ENCODE results near the gene TXNDC2.

TXNDC2 gene

GRCh38 chr18:9861157-9861556, 24.6 kb upstream of the TXNDC2 start:
- no peak for DNase-seq

- DNase-seq, result no peak
These were observed 23.8 kb upstream of the TXNDC2 start for GRCh38 chr18:9861933-9862332.

DNA sequence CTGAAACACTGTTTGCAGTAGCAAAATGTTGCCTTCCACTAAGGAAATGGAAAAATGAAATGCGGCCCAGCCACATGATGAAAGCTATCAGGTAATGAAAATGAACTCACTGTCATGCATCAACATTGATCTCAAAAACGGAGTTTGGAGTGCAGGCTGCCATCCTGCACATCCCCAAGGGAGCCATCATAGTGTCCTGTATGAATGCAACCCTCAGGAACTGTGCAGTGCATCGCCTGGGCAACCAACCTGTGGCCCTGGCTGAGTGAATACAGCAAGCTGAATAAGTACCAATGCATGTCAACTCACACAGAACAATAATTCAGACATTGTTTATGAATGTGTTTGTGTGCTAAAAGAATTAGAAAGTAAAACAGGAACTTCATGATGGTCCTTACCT, 23.1 kb upstream of the TXNDC2 start:
- DNase-seq, result no peak

- DNase-seq, result no peak
These were observed 22.5 kb upstream of the TXNDC2 start for GRCh38 chr18:9863282-9863681.

DNA sequence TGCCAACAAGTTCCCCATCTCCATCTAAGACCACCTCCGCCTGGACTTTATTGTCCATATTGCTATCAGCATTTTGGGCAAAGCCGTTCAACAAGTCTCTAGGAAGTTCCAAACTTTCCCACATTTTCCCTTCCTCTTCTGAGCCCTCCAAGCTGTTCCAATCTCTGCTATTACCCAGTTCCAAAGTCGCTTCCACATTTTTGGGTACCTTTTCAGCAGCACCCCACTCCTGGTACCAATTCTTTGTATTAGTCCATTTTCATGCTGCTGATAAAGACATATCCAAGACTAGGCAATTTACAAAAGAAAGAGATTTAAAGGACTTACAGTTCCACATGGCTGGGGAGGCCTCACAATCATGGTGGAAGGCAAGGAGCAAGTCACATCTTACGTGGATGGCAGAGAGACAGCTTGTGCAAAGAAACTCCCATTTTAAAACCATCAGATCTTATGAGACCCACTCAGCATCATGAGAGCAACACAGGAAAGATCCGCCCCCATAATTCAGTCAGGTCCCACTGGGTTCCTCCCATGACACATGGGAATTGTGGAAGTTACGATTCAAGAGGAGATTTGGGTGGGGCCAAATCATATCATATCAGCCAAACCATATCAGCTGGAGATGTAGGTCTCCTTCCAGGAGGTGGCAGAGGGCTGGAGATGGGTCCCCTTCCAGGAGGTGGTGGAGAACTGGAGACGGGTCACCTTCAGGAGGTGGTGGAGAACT, 19.8 kb upstream of the TXNDC2 start:
- no peak for DNase-seq

- DNase-seq, result no peak
These were observed 19.1 kb upstream of the TXNDC2 start for GRCh38 chr18:9866627-9867026.

DNA sequence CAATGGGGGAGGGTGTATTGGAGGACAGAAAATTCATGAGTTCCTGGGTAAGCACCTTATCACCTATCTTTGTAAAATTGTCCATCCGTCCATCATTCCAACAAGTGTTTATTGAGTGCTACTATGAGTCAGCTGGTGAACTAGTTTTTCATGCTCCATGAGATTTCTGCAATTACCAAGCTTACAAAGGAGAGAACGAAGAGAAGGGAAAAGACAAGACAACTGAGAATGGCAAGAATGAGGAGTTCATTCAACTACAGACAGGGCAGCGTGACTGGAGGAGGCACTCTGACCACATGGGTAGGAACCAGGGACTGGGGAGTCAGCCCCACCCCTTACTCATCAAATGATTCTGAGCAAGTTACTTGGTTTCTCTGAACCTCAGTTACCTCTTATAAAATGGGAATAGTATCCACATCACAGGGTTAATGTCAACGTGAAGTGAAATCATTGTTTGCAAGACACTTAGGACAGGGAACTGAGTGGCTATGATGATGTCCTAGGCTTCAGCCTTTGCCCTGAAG, 18.6 kb upstream of the TXNDC2 start:
- DNase-seq, result no peak

DNA sequence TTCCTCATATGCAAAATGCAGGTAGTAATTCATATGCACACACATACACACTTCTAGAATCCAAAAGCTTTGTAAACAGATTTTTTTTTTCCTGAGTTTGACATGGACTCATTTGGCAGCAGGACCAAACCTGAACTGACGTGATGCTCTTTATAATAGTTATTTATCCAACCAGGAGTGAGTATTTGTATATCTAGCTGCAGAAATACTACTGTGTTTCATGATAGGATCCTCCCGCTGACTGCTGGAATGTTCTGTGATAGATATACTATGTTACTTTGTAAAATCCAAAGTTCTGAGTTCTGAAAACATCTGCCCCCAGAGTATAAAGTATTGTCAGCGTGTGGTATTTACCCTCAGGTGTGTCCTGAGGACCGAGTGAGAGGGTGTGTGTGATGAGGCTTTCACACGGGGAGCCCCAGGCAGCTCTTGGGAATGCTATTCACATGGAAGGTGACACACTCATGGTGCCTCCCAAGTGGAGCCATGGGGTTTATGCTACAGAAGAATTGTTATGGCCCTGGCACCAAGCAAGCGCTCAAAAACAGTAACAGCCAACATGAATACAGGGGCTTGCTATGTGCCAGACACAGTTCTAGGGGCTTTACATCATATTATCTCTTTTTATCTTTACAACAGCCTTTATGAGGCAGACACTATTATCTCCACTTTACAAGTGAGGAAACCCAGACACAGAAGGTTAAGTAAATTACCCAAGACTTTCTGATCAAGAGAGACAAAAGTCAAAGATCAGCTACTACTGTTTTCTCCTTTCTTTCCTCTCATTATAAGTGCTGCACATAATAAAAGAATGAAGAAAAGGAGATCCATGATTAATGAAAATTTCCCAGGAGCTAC, 16.7 kb upstream of the TXNDC2 start:
- no peak for DNase-seq

DNA sequence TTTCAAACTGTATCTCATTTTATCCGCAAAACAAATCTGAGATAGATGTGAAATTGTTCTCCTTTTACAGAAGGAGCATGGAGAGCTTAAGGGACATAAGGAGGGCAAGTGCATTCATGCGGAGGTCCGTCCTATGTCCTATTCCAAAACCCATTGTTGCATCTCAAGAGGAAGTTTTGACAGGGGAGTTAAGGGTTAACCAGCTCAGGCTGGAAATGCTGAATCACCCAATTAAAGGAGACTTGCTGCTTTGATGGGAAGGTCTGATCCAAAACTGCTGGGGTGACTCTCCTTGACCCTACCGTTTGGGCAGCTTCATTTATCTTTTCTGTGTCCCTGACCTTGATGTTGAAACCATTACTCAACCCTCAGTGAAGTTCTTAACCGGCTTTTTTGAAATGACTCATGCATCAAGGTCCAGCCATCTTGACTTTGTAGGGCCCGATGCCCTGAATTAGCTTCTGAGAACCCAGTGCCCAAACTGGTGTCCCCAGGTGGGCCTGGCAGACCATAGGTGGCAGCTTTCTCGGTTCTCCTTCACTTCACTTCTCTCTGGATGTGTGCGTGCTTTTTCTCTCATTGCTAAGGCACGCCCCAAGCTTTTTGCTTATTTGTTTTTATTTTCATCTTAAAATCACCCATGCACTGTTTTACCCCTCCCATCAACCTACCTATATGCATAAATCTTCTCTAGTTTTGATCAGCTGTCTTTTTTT, 15.9 kb upstream of the TXNDC2 start:
- no peak for DNase-seq

GRCh38 chr18:9870431-9871008, 15.3 kb upstream of the TXNDC2 start:
- DNase-seq, result no peak

- DNase-seq, result no peak
These were observed 14.5 kb upstream of the TXNDC2 start for GRCh38 chr18:9871244-9871746.

- DNase-seq, result no peak
These were observed 12.9 kb upstream of the TXNDC2 start for GRCh38 chr18:9872823-9873222.

DNA sequence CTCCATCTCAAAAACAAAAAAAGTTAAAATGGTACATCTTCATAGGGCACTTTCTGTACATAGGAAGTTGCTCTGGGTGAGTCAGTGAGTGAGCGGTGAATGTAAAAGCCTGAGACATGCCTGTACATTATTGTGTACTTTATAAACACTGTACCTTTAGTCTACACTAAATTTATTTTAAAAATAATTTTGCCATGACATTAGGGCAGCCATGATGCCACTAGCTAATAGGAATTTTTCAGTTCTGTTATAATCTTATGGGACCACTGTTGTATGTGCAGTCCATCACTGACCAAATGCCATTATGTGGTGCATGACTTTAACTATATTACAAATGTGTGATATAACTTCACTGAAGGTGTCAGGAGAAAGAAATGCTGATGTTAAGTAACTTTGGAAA, 11.0 kb upstream of the TXNDC2 start:
- no peak for DNase-seq

- DNase-seq, result no peak
These were observed 9.4 kb upstream of the TXNDC2 start for GRCh38 chr18:9876212-9876866.

DNA sequence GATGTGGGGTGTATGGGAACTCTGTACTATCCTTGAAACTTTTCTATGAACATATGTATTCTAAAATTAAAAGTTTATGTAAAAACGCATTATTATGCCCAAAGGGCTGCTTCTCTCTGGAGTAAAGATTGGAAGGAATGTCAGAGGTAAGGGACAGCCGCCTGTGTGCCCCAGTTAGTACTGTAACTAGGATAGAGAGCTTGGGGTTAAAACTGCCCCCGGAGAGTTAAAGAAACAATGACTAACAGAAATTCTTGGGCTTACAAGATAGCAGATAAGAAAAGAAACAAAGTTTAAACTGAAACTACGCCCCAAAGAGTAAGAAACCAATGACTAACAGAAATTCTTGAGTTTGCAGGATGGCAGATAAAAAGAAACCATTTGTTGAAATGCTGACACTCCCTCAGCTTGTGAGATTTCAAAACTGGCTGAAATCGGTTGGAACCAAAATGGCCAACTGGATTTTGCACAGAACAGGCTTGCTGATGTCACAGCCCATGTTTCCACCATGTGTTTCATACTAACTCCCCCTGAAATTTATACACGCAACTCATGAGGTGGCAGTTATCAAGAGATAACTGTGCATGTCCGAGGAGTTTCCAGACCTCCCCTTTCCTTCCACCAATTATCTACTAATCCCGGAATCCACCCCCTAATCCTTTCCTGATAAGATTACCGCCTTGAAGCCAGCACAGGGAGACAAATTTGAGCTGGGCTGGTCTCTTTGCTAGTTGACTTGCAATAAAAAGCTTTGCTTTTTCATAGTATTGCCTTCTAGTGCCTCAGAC, 8.7 kb upstream of the TXNDC2 start:
- DNase-seq, result no peak

DNA sequence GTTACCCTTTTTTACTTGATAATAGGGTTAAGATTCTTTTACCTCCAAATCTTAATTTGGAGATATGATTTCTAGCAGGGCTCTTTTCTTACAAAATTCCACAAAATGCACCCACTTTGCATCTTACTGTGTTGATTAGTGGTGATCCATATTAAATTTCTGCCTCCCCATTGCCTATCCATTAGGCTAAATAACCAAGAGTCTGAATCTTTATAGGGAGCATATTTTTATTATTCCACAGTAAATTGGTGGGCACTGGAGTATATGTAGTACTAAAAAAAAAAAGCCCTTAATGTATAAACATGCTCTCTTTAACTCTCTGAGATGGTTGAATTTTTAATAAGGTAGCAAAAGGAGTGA, 8.1 kb upstream of the TXNDC2 start:
- DNase-seq, result no peak

- no peak for DNase-seq
These were observed 7.7 kb upstream of the TXNDC2 start for GRCh38 chr18:9878095-9878494.

- DNase-seq, result no peak
These were observed 7.0 kb upstream of the TXNDC2 start for GRCh38 chr18:9878783-9879242.

DNA sequence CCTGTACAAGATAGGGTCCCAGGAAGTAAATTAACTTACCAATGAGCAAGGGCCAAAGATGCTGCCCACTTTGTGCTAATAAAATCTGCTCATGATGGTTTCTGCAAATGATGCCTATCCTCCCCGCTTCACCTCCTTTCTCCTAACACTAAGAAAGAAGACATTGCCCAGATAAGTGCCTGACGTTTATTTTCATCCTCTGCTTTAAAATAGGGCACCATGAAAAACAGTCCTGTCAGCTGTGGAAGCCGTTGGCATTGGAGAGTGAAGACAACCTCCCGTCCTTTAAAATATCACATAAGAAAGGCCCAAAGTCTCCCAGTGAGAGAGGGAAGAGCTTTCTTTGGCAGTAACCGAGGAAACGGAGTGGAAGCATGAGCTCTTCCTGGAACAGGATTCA, 1.7 kb upstream of the TXNDC2 start:
- no peak for DNase-seq

- no peak for DNase-seq
These were observed 1.1 kb upstream of the TXNDC2 start for GRCh38 chr18:9884532-9885140.

- no peak for DNase-seq
These were observed 204 bp downstream of the TXNDC2 start for GRCh38 chr18:9886005-9886348.

All from effector CD8-positive, alpha-beta T cell (primary cell).